Measurements from ENCODE around the gene GGTLC1.

Gene GGTLC1

DNA sequence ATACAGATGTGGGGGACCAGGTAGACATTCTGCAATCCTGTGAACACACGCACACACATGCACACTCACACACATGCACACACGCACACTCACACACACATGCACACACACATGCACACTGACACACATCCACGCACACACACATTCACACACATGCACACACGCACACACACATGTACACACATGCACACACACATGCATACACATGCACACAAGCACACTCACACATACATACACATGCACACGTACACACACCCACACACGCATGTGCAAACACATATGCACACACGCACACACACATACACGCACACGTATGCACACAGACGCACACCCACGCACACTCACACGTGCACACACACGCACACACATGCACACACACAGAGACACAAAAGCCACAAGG, 14.3 kb upstream of the GGTLC1 start:
- no peaks in the 10 kb centered on the region for H3K27me3 ChIP-seq (ENCODE audit: insufficient read depth, low read length, poor library complexity, severe bottlenecking)
- no peak overlapping the region for H2AFZ ChIP-seq (ENCODE audit: low read length)
- H3K4me2 ChIP-seq (ENCODE audit: low read depth, low read length, poor library complexity, severe bottlenecking), result no peak overlapping the region
- no peak overlapping the region for H3K4me3 ChIP-seq (ENCODE audit: low read length, poor library complexity, severe bottlenecking)
- no peaks in the 10 kb centered on the region for H3K9me2 ChIP-seq (replicated peaks; ENCODE audit: low read depth, low read length)
- no peaks in the 10 kb centered on the region for H4K20me1 ChIP-seq (ENCODE audit: insufficient read depth, low read length, poor library complexity, severe bottlenecking)
- no peak overlapping the region for H3K9ac ChIP-seq (ENCODE audit: low read depth, low read length, poor library complexity, severe bottlenecking)
- TF ChIP-seq EZH2phosphoT487 (IDR thresholded peaks at IDR 0.05; ENCODE audit: borderline replicate concordance), result no peak
- TF ChIP-seq CTCF (conservative IDR thresholded peaks at IDR 0.05; ENCODE audit: low read length), result no peak
- H3F3A ChIP-seq (ENCODE audit: low read depth), result no peaks in the 10 kb centered on the region
- H3K9me3 ChIP-seq (ENCODE audit: insufficient read depth, low read depth, low read length), result no peaks in the 10 kb centered on the region
- H3K79me2 ChIP-seq (ENCODE audit: insufficient read depth, low read length), result no peaks in the 10 kb centered on the region
- no peaks in the 10 kb centered on the region for H3K36me3 ChIP-seq (ENCODE audit: insufficient read depth, low read length)
- no peaks in the 10 kb centered on the region for H3K4me1 ChIP-seq (ENCODE audit: insufficient read depth, low read length, poor library complexity, severe bottlenecking)

GRCh38 chr20:24001712-24002405, 13.3 kb upstream of the GGTLC1 start:
- H3F3A ChIP-seq (ENCODE audit: low read depth), result no peaks in the 10 kb centered on the region
- H4K20me1 ChIP-seq (ENCODE audit: insufficient read depth, low read length, poor library complexity, severe bottlenecking), result no peaks in the 10 kb centered on the region
- no peak overlapping the region for H3K9ac ChIP-seq (ENCODE audit: low read depth, low read length, poor library complexity, severe bottlenecking)
- H3K4me1 ChIP-seq (ENCODE audit: insufficient read depth, low read length, poor library complexity, severe bottlenecking), result no peaks in the 10 kb centered on the region
- no peak overlapping the region for H3K4me3 ChIP-seq (ENCODE audit: low read length, poor library complexity, severe bottlenecking)
- TF ChIP-seq EZH2phosphoT487 (IDR thresholded peaks at IDR 0.05; ENCODE audit: borderline replicate concordance) (no peak), CTCF (conservative IDR thresholded peaks at IDR 0.05; ENCODE audit: low read length) (no peak)
- H3K36me3 ChIP-seq (ENCODE audit: insufficient read depth, low read length), result no peaks in the 10 kb centered on the region
- H3K9me3 ChIP-seq (ENCODE audit: insufficient read depth, low read depth, low read length), result no peaks in the 10 kb centered on the region
- H3K79me2 ChIP-seq (ENCODE audit: insufficient read depth, low read length), result no peaks in the 10 kb centered on the region
- H3K27me3 ChIP-seq (ENCODE audit: insufficient read depth, low read length, poor library complexity, severe bottlenecking), result no peaks in the 10 kb centered on the region
- H2AFZ ChIP-seq (ENCODE audit: low read length), result no peak overlapping the region
- H3K4me2 ChIP-seq (ENCODE audit: low read depth, low read length, poor library complexity, severe bottlenecking), result no peak overlapping the region
- no peaks in the 10 kb centered on the region for H3K9me2 ChIP-seq (replicated peaks; ENCODE audit: low read depth, low read length)

DNA sequence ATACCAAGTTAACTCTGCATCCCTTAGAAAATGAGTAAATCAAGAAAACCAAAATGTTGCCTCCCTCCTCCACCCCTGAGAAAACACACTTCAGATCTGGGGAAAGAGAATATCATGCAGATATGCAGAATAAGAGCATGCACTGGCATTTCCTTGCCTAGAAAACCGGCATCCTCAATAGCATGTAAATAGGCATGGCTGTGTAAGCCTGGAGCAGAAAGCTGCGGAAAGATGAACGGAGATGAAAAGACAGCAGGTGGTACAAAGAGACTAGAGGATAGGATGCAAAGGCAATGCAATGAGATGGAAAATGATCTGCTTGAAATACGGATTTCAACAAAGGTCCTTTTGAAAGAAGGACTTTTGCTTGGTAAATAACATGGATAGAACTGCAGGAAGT, 10.3 kb upstream of the GGTLC1 start:
- no peak for TF ChIP-seq EZH2phosphoT487 (IDR thresholded peaks at IDR 0.05; ENCODE audit: borderline replicate concordance)
- H3K4me2 ChIP-seq (ENCODE audit: low read depth, low read length, poor library complexity, severe bottlenecking), result no peak overlapping the region

DNA sequence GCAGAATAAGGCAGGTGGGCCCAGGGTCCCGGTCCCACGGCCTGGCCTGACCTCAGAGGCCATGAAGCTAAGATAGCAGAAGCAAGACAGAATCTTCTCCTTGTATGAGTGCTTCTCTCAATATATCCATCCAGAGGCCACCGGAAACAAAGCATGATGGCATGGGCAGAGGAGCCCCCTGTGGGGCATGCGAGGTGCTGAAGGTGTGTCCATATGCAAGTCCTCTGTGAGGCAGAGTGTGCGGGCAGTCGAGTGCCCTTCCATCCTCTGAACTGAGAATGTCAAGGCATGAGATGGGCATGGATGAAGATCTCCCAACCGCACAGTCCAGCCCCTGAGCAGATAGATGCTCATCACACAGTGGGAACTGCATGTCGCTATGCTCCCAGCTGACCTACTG, 9.8 kb upstream of the GGTLC1 start:
- Histone ChIP-seq H3K4me1 (ENCODE audit: insufficient read depth, low read length, poor library complexity, severe bottlenecking) (no peaks in the 10 kb centered on the region), H3K4me3 (ENCODE audit: low read length, poor library complexity, severe bottlenecking) (no peak overlapping the region), H3K9me3 (ENCODE audit: insufficient read depth, low read depth, low read length) (no peaks in the 10 kb centered on the region), H3K9me2 (replicated peaks; ENCODE audit: low read depth, low read length) (no peaks in the 10 kb centered on the region), H3K27me3 (ENCODE audit: insufficient read depth, low read length, poor library complexity, severe bottlenecking) (no peaks in the 10 kb centered on the region), H3K79me2 (ENCODE audit: insufficient read depth, low read length) (no peaks in the 10 kb centered on the region), H3K36me3 (ENCODE audit: insufficient read depth, low read length) (no peaks in the 10 kb centered on the region), H4K20me1 (ENCODE audit: insufficient read depth, low read length, poor library complexity, severe bottlenecking) (no peaks in the 10 kb centered on the region), H3K4me2 (ENCODE audit: low read depth, low read length, poor library complexity, severe bottlenecking) (no peak overlapping the region), H2AFZ (ENCODE audit: low read length) (no peak overlapping the region), H3K9ac (ENCODE audit: low read depth, low read length, poor library complexity, severe bottlenecking) (no peak overlapping the region), H3F3A (ENCODE audit: low read depth) (no peaks in the 10 kb centered on the region)
- TF ChIP-seq CTCF (conservative IDR thresholded peaks at IDR 0.05; ENCODE audit: low read length), result no peak
- TF ChIP-seq EZH2phosphoT487 (IDR thresholded peaks at IDR 0.05; ENCODE audit: borderline replicate concordance), result no peak

More for the DNA sequence above, 10.3 kb upstream of the GGTLC1 start:
- no peaks in the 10 kb centered on the region for H3K36me3 ChIP-seq (ENCODE audit: insufficient read depth, low read length)
- no peak overlapping the region for H3K4me3 ChIP-seq (ENCODE audit: low read length, poor library complexity, severe bottlenecking)
- H3K4me1 ChIP-seq (ENCODE audit: insufficient read depth, low read length, poor library complexity, severe bottlenecking), result no peaks in the 10 kb centered on the region
- H3K9me2 ChIP-seq (replicated peaks; ENCODE audit: low read depth, low read length), result no peaks in the 10 kb centered on the region
- H3K9ac ChIP-seq (ENCODE audit: low read depth, low read length, poor library complexity, severe bottlenecking), result no peak overlapping the region
- no peaks in the 10 kb centered on the region for H3K27me3 ChIP-seq (ENCODE audit: insufficient read depth, low read length, poor library complexity, severe bottlenecking)
- no peaks in the 10 kb centered on the region for H4K20me1 ChIP-seq (ENCODE audit: insufficient read depth, low read length, poor library complexity, severe bottlenecking)
- no peaks in the 10 kb centered on the region for H3K9me3 ChIP-seq (ENCODE audit: insufficient read depth, low read depth, low read length)
- H3F3A ChIP-seq (ENCODE audit: low read depth), result no peaks in the 10 kb centered on the region
- H2AFZ ChIP-seq (ENCODE audit: low read length), result no peak overlapping the region
- H3K79me2 ChIP-seq (ENCODE audit: insufficient read depth, low read length), result no peaks in the 10 kb centered on the region

Data from Loucy (cell line).